HG03280 (cell line): Measurements from ENCODE around the gene OVCA2.

Experiments
- ATAC-seq: cut with Tn5 transposase; IDR thresholded peaks from one replicate; pipeline ENCODE4 v1.9.1; 2021; ENCODE audit warnings: mild to moderate bottlenecking, moderate library complexity; ENCODE audit not compliant: unreplicated experiment

OVCA2 gene

DNA sequence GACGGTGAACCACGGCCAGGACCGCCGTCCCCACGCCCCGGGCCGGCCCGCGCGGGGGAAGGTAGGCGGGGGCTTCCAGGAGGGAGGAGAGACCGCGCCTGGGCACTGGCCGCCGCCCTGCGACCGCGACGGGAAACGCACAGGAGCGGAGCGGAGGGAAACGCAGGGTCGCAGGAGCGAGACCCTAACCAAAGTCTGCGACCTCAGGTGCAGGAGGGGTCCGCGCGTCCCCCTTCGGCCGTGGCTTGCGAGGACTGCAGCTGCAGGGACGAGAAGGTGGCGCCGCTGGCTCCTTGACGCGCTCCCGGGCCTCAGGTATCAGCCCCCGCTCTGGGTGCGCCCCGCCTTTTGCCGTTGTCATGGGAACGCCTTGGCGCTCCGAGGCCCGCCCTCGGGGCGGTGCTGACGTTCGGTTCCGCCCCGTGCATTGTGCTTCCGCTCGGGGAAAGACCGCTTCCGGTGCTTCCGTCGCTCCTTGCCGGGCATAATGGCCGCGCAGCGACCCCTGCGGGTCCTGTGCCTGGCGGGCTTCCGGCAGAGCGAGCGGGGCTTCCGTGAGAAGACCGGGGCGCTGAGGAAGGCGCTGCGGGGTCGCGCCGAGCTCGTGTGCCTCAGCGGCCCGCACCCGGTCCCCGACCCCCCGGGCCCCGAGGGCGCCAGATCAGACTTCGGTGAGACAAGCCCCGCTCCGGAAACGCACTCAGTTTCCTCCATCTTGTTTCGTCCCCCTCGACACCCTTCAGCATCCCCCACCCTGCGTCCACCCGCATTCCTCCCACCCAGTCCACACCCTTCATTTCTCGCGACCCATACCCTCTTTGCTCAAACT, at the start of gene OVCA2:
Gene OVCA2, plus strand, starts transcription at position 462 of the 829 bp plus-strand sequence. Its CDS starts 26 bp downstream, at position 488.
- ATAC-seq: peak; percentile 91

DNA sequence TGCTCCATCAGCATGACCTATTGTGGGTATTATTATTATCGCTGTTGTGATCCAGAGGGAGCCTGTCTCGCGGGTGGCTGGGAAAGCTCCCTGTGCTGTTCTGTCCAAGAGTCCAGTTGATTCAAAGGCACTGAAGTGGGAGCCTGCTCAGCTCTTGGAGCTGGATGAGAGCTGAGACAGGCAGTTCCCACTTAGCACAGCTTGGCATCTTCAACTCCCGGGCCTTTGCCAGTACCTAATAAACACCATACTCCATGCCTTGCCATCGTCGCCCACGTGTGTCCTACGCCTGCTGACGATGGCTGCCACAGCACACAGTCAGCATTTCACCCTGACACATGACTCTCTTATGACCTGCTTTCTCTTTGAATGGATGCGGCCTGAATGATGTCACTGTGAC, 49.3 kb upstream of the OVCA2 start:
- ATAC-seq: no peak

- ATAC-seq: no peak
Observed at GRCh38 chr17:1994707-1995106, 47.1 kb upstream of the OVCA2 start.

- no peak for ATAC-seq
Observed at GRCh38 chr17:1995321-1995892, 46.4 kb upstream of the OVCA2 start.

DNA sequence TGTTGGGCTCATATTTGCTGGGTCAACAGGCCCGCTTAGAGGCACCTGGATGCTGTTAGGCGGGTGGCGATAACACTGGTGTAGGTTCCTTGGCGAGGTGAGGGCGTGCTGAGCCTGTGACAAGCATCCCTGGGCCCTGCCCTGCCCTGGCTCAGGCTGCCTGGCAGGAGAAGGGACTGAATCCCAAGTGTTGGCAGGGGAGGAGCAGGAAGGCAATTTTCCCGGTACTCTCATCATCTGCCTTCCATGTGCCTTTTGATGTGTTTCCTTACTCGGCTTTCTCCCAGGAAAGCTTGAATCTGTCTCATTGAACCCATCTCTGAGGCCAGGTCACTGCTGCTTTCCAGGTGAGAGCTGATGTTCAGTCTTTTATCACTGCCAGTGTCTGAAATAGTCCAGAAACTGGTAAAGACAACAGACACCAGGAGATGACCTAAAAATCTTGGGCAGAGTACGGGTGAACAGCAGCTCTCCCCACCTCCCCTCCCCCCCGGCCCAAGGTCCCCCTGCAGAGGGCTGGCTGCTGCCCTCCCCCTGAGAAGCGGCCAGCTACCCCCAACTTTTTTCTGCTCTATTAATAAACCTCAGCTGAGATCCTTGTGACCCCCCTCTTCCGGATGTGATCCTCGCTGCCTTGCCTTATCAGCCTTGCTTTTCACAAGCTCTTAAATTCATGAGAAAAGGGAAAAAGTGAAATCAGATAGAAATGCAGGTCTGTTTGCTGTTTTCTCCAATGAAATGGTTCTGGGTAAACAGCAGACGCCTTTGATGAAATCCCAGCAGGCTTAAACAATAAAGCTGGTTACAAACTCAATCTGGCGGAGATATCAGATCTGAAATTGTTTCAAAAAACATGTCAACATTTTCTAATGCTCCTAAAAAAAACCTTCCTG, 45.7 kb upstream of the OVCA2 start:
- ATAC-seq: no peak

DNA sequence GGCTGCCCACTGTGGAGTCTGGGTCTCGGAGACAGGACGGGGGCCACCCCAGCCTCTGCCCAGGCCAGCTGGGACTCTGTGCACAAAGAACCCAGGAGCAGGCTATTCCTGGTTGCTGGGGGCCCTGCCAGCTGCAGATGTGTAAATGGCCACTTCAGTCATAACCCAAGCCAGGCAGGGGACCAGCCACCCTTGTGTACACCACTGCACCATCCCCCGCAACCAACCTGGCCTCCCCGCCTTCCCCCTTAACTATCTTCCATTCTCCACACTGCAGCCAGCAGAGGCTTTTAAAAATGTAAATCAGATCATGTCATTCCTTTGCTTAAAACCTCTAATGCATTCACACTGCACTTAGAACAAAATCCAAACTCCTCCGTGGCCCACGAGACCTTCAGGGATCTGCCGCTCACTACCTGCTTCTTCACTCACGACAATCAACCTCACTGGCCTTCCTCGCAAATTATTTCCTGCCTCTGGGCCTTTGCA, 45.0 kb upstream of the OVCA2 start:
- ATAC-seq: no peak

DNA sequence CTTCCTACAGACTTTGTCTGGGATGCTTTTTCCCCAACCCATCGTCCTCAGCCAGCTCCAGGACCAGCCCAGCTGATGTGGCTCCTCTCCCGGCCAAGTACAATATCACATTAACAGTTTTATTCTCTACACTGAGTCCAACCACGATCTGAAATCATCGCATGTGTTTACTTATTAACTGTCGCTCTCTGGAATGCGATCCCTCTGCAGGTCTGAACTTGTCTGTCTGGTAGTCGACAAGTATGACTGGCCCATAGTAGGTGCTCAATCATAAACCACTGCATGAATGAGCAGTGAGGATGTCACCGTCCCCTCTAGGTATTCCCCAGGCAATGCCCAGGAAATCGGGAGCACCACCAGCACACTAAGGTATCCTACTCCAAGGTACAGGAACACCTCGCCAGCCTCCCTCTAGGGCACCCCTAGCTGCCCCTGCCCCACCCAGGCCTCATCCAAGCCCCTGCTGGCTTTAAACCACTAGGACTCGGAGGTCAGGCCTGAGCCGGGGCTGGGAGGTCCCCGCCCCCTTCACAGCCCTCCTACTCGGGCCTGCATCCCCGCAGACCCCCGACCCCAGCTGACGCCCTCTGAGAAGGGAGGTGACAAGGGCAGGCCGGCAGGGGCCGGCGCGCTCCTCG, 44.4 kb upstream of the OVCA2 start:
- no peak for ATAC-seq

GRCh38 chr17:1997927-1998742, 43.7 kb upstream of the OVCA2 start:
- no peak for ATAC-seq

GRCh38 chr17:1999557-2000251, 42.1 kb upstream of the OVCA2 start:
- ATAC-seq: no peak

GRCh38 chr17:2002767-2003329, 39.0 kb upstream of the OVCA2 start:
- no peak for ATAC-seq

- no peak for ATAC-seq
Observed at GRCh38 chr17:2003525-2003924, 38.3 kb upstream of the OVCA2 start.

- no peak for ATAC-seq
Observed at GRCh38 chr17:2004435-2004952, 37.3 kb upstream of the OVCA2 start.

- no peak for ATAC-seq
Observed at GRCh38 chr17:2008332-2009126, 33.3 kb upstream of the OVCA2 start.

GRCh38 chr17:2009737-2010136, 32.1 kb upstream of the OVCA2 start:
- ATAC-seq: no peak

DNA sequence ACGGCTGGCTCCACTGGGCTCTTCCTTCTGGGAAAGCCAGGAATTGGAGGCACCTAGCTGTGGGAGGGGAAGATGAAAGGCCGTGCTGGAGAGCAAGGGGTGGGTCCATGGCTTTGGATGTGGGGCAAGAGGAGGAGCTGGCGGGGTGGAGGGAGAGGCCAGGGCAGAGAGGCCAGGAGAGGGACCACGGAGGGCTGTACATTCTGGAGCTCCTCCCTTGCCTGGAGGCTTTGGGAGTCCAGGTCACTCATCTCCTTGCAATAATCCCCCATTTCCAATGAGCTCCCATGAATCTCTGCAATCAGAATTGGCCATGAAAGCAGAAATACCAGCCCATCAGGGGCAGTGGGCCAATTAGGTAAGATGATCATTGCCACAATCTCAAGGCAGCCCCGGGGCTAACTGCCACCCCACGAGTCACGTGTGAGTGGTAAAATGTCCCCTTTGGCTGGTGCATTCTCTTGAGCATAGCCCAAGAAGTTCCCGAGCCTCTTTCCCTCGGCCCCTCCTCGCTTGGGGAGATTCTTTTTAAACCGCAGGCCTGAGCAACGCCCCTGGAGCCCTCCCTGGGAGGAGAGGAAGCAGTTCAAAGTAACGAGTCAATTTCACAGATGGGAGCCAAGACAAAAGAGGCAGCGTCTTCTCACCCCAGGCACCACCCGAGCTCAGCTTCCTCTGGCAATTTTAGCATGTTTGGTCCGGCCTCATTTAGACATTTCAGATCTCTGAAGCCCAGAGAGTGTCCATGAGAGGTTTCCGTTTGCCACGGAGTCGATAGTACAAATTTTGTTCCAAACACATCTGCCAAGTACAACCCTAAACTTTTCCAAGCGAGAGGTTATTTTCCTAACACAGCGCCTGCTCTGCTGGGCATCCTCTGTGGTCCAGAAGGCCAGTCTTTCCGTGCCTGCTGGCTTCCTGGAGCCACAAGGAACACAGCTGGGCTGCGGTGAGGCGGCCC, 30.1 kb upstream of the OVCA2 start:
- ATAC-seq: no peak

DNA sequence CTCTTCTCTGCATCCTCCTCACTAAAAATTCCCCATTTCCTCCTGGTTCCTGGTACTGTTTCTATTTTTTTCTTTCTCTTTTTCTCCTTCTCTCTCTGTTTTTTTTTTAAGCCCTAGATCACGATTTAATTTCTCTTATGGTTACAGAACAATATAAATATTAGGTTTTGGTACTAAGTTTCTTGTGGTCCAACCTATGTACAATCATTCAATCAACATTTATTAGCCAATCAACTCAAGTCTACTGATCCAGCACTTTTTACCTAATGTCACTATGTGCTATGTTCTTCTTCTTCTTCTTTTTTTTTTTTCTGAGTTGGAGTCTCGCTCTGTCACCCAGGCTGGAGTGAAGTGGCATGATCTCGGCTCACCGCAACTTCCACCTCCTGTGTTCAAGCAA, 29.3 kb upstream of the OVCA2 start:
- ATAC-seq: no peak
